Measurements from ENCODE around the gene TBC1D20. TPM values are rescaled to one million over a fixed set of nuclear protein-coding genes. Genes with fewer than 3 reads are reported as not detected.

The TBC1D20 gene
- total RNA-seq, 1 donor from 2014 or later, result 24.1 TPM

- ATAC-seq (ENCODE audit: low read depth) (no peak), DNase-seq (no peak)
- Mint-ChIP-seq H3K9me3 (no peaks in the 10 kb centered on the region), H3K4me1 (peaks cover 20% of the 10 kb centered on the region), H3K27ac (no peak overlapping the region), H3K27me3 (no peaks in the 10 kb centered on the region), H3K36me3 (ENCODE audit: low read depth) (peaks cover 63% of the 10 kb centered on the region), H3K4me3 (no peak overlapping the region)
- ChIA-PET POLR2A (no interaction called here), CTCF (no interaction called here)
- intact Hi-C loops (cut with micrococcal nuclease), result no loop called here
- TF ChIP-seq, protein P1, sequence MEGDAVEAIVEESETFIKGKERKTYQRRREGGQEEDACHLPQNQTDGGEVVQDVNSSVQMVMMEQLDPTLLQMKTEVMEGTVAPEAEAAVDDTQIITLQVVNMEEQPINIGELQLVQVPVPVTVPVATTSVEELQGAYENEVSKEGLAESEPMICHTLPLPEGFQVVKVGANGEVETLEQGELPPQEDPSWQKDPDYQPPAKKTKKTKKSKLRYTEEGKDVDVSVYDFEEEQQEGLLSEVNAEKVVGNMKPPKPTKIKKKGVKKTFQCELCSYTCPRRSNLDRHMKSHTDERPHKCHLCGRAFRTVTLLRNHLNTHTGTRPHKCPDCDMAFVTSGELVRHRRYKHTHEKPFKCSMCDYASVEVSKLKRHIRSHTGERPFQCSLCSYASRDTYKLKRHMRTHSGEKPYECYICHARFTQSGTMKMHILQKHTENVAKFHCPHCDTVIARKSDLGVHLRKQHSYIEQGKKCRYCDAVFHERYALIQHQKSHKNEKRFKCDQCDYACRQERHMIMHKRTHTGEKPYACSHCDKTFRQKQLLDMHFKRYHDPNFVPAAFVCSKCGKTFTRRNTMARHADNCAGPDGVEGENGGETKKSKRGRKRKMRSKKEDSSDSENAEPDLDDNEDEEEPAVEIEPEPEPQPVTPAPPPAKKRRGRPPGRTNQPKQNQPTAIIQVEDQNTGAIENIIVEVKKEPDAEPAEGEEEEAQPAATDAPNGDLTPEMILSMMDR (IDR thresholded peaks at IDR 0.05), result no peak
Observed at GRCh38 chr20:416950-417800, 45.2 kb downstream of the TBC1D20 start.

DNA sequence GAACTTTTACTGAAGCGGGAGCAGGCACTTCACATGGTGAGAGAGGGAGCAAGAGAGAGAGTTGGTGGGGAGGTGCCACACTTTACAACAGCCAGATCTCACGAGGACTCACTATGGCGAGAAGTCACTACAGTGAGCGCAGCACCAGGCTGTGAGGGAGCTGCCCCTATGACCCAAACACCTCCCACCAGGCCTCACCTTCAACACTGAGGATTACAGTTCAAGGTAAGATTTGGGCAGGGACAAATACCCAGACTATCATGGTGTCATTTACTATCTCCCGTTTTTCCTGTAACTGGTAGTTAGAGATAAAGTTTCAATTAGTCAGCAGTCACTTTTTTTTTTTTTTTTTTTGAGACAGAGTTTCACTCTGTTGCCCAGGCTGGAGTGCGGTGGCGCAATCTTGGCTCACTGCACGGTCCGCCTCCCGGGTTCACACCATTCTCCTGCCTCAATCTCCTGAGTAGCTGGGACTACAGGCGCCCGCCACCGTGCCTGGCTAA, 46.5 kb downstream of the TBC1D20 start:
- Mint-ChIP-seq H3K4me1 (peaks cover 24% of the 10 kb centered on the region), H3K36me3 (ENCODE audit: low read depth) (peaks cover 62% of the 10 kb centered on the region), H3K4me3 (no peak overlapping the region), H3K27me3 (no peaks in the 10 kb centered on the region), H3K9me3 (no peaks in the 10 kb centered on the region), H3K27ac (no peak overlapping the region)
- TF ChIP-seq, protein P1 (IDR thresholded peaks at IDR 0.05), result no peak
- intact Hi-C loops (cut with micrococcal nuclease), result no loop called here
- ATAC-seq (ENCODE audit: low read depth), result no peak
- ChIA-PET CTCF (no interaction called here), POLR2A (no interaction called here)
- no peak for DNase-seq

GRCh38 chr20:414161-414560, 48.2 kb downstream of the TBC1D20 start:
- DNase-seq (no peak), ATAC-seq (ENCODE audit: low read depth) (no peak)
- Mint-ChIP-seq H3K9me3 (no peaks in the 10 kb centered on the region), H3K36me3 (ENCODE audit: low read depth) (peaks cover 66% of the 10 kb centered on the region), H3K27me3 (no peaks in the 10 kb centered on the region), H3K27ac (no peak overlapping the region), H3K4me1 (peaks cover 36% of the 10 kb centered on the region), H3K4me3 (no peak overlapping the region)
- TF ChIP-seq, protein P1 (IDR thresholded peaks at IDR 0.05), result no peak
- POLR2A ChIA-PET, result interaction anchor here (0.6 kb wide), 1 partner anchor 125 kb away, joined by 3 read pairs; no protein-coding TSS in a partner anchor
- CTCF ChIA-PET, result interaction anchor here (0.8 kb wide), 1 partner anchor 31 kb away, joined by 3 read pairs; no protein-coding TSS in a partner anchor
- intact Hi-C loops (cut with micrococcal nuclease), result no loop called here

- H3K4me1 Mint-ChIP-seq, result peaks cover 44% of the 10 kb centered on the region
Observed at GRCh38 chr20:412081-412480, 50.3 kb downstream of the TBC1D20 start.

More at GRCh38 chr20:412081-412480, 50.3 kb downstream of the TBC1D20 start:
- ChIA-PET POLR2A (no interaction called here), CTCF (interaction anchor here (0.7 kb wide), 1 partner anchor 26 kb away, joined by 3 read pairs; no protein-coding TSS in a partner anchor)
- DNase-seq (no peak), ATAC-seq (ENCODE audit: low read depth) (no peak)
- H3K4me3 Mint-ChIP-seq, result no peak overlapping the region
- intact Hi-C loops (cut with micrococcal nuclease), result no loop called here
- no peaks in the 10 kb centered on the region for H3K27me3 Mint-ChIP-seq
- TF ChIP-seq, protein P1 (IDR thresholded peaks at IDR 0.05), result no peak
- peaks cover 60% of the 10 kb centered on the region for H3K36me3 Mint-ChIP-seq (ENCODE audit: low read depth)
- H3K9me3 Mint-ChIP-seq, result no peaks in the 10 kb centered on the region
- no peak overlapping the region for H3K27ac Mint-ChIP-seq
